NT2/D1 (cell line): ENCODE measurements around the gene DCAF8L1.
"Not testable (repeated sequence)": the region's sequence is repeated elsewhere in the genome, so short reads cannot be mapped to it uniquely, and the experiment has no call there.

ENCODE experiments used
- DNase-seq: peaks from one replicate; pipeline ENCODE4 v3.0.0-alpha.2; 2011; ENCODE audit warnings: low read depth, low spot score
- H3K27me3 ChIP-seq: 2 replicates; pipeline ENCODE4 v1.6.0; 2011; ENCODE audit warnings: mild to moderate bottlenecking; ENCODE audit not compliant: insufficient read length, insufficient read depth
- H3K36me3 ChIP-seq: 2 replicates; pipeline ENCODE4 v1.6.1; 2011; ENCODE audit warnings: mild to moderate bottlenecking, low read length, mixed read lengths; ENCODE audit not compliant: insufficient read depth, insufficient read length
- H3K4me1 ChIP-seq: 2 replicates; pipeline ENCODE4 v1.5.1; 2011; ENCODE audit not compliant: insufficient read depth, insufficient read length
- H3K4me3 ChIP-seq: 2 replicates; pipeline ENCODE4 v1.5.1; 2011; ENCODE audit warnings: low read depth; ENCODE audit not compliant: insufficient read length
- H3K9ac ChIP-seq: 2 replicates; pipeline ENCODE4 v1.6.0; 2011; ENCODE audit warnings: low read depth; ENCODE audit not compliant: insufficient read length
- H3K9me3 ChIP-seq: 2 replicates; pipeline ENCODE4 v1.5.1; 2011; ENCODE audit warnings: mild to moderate bottlenecking, low read length; ENCODE audit not compliant: insufficient read depth
- SUZ12 ChIP-seq: IDR thresholded peaks from 2 replicates; pipeline ENCODE4 v1.6.1; 2011; ENCODE audit not compliant: insufficient read length, insufficient read depth; ENCODE audit errors: extremely low read depth
- YY1 ChIP-seq: IDR thresholded peaks from 2 replicates; pipeline ENCODE4 v1.6.1; 2011; ENCODE audit not compliant: insufficient read length, insufficient read depth
- ZNF274 ChIP-seq: IDR thresholded peaks from 2 replicates; pipeline ENCODE4 v1.6.1; 2011; ENCODE audit warnings: mild to moderate bottlenecking, low read depth, low read length

DCAF8L1 gene

DNA sequence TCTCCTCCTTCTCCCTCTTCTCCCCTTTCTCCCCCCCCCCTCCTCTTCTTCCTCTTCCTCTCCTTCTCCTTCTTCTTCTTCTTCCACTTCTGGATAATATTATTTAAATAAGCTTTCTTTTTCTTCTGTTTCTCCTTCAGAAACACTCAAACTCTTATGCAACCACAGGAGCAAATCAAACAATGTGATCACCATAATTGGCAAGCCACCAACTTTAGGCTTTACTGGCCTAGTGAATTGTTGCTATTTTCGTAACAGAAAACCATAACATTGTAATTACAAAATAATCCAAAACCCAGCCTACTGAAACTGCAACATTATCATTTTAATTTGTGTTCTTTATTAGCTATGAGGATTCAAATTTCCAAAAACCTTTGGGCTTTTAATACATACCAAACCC, 14.3 kb downstream of the DCAF8L1 start:
- TF ChIP-seq ZNF274 (no peak), YY1 (no peak), SUZ12 (no peak)
- H3K36me3 ChIP-seq: no peaks in the 10 kb centered on the region
- H3K4me1 ChIP-seq: no peaks in the 10 kb centered on the region
- no peaks in the 10 kb centered on the region for H3K27me3 ChIP-seq
- 0 out of 2 replicates have a peak, but pooled peaks cover 4% of the 10 kb centered on the region for H3K9me3 ChIP-seq
- H3K4me3 ChIP-seq: no peak overlapping the region
- H3K9ac ChIP-seq: no peak overlapping the region
- DNase-seq: no peak

DNA sequence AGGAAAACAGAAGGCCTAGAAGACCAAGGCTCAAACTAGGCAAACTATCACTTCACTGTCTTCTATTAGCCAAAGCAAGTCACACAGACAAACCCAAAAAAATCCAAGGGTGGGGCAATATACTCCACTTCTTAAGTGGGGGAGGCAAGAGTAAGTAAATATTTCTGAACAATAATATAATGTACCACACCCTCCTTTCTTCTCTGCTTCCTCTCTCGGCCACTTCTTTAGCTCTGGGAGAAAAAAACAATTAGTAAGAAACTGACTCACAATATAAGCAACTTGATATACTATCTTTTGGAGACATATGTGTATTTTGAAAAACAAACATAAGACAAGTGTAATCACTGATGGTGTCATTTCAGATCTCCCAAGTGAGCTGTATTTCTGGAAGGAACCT, 14.8 kb downstream of the DCAF8L1 start:
- 0 out of 2 replicates have a peak, but pooled peaks cover 4% of the 10 kb centered on the region for H3K9me3 ChIP-seq
- H3K4me1 ChIP-seq: no peaks in the 10 kb centered on the region
- DNase-seq: no peak
- H3K27me3 ChIP-seq: no peaks in the 10 kb centered on the region
- H3K9ac ChIP-seq: no peak overlapping the region
- TF ChIP-seq ZNF274 (no peak), YY1 (no peak), SUZ12 (no peak)
- H3K4me3 ChIP-seq: no peak overlapping the region
- no peaks in the 10 kb centered on the region for H3K36me3 ChIP-seq

DNA sequence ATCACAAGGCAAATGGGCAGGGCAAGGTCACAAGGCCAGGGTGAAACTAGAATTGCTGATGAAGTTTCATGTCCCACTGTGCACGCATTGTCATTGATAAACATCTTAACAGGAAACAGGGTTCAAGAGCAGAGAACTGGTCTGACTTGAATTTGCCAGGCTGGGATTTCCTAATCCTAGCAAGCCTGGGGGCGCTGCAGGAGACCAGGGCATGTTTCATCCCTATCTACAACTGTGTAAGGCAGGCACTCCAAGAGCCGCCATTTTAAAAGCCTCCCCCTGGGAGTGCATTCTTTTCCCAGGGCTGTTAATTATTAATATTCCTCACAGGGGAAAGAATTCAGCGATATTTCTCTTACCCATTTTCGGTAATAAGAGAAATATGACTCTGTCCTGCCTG, 15.9 kb downstream of the DCAF8L1 start:
- not testable (repeated sequence) for DNase-seq, H3K4me1 ChIP-seq, H3K4me3 ChIP-seq, H3K27me3 ChIP-seq, H3K36me3 ChIP-seq, H3K9ac ChIP-seq
- peaks cover 13% of the 10 kb centered on the region; the same call in 1 of the 2 replicates for H3K9me3 ChIP-seq

DNA sequence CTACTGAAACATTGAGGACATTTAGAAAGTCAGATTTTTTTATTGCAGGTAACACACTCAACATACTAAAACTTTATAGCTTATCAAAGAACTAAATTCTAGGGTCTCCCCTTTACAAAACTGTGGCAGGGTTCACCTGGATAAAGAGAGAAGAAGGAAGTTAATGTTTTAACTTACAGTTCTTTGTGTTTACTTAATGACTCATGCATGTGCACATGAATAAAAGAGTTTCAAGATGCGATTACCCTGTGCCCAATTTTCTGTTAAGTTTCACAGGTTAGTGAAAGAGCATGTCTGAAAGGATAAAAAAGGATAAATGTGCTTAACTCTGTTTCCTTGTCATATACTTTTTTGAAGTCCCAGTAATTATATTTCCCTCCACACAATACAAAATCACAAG, 16.8 kb downstream of the DCAF8L1 start:
- Histone ChIP-seq H3K9ac (no peak overlapping the region), H3K36me3 (no peaks in the 10 kb centered on the region), H3K4me3 (no peak overlapping the region), H3K4me1 (no peaks in the 10 kb centered on the region), H3K27me3 (no peaks in the 10 kb centered on the region), H3K9me3 (peaks cover 15% of the 10 kb centered on the region; the same call in 1 of the 2 replicates)
- TF ChIP-seq YY1: no peak
- TF ChIP-seq ZNF274: no peak
- no peak for TF ChIP-seq SUZ12
- no peak for DNase-seq

DNA sequence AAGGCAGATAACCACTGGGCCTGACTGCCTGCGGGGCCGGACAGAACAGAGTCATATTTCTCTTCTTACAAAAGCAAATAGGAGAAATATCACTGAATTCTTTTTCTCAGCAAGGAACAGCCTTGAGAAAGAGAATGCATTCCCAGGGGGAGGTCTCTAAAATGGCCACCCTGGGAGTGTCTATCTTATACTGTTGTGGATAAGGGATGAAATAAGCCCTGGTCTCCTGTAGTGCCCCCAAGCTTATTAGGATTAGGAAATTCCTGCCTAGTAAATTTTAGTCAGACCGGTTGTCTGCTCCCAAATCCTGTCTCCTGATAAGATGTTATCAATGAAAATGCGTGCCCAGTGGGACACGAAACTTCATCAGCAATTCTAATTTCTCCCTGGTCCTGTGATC, 20.8 kb downstream of the DCAF8L1 start:
- H3K4me1 ChIP-seq, DNase-seq, H3K36me3 ChIP-seq, H3K9ac ChIP-seq, H3K27me3 ChIP-seq, H3K4me3 ChIP-seq: not testable (repeated sequence)
- H3K9me3 ChIP-seq: peaks cover 15% of the 10 kb centered on the region; the same call in 1 of the 2 replicates

DNA sequence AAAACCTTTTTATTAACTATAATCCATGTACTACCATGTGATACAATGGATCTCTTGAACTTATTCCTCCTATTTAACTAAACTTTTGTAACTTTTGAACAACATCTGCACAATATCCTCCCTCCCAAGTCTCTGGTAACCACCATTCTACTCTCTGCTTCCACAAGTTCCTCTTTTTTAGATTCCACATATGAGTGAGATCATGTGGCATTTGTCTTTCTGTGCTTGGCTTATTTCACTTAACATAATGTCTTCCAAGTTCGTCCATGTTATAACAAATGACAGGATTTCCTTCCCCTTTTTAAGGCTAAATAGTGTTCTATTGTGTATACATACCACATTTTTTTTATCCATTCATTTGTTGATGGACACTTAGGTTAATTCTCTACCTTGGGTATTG, 28.1 kb downstream of the DCAF8L1 start:
- H3K36me3 ChIP-seq: no peaks in the 10 kb centered on the region
- H3K9ac ChIP-seq: no peak overlapping the region
- no peak for DNase-seq
- H3K9me3 ChIP-seq: no peaks in the 10 kb centered on the region
- no peaks in the 10 kb centered on the region for H3K27me3 ChIP-seq
- H3K4me1 ChIP-seq: no peaks in the 10 kb centered on the region
- no peak overlapping the region for H3K4me3 ChIP-seq
- TF ChIP-seq YY1: no peak
- no peak for TF ChIP-seq SUZ12
- TF ChIP-seq ZNF274: no peak

DNA sequence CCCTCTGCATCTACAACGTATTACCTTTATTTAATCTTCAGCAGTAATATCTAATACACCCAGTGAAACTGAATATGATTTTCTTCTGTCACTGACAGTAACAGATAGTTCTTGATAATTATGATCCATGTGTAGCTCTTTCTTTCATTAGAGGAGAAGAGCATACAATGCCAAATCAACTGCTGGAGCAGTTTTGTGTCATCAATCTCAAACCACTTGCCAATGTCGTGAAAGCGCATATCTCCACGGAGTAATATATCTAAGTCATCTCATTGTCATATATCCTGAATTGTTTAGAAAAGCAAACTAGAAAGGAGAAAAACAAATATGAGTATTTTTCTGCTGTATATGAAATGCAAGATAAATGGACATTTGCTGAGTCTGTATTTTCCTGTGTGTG, 47.9 kb downstream of the DCAF8L1 start:
- Histone ChIP-seq H3K36me3 (no peaks in the 10 kb centered on the region), H3K9me3 (no peaks in the 10 kb centered on the region), H3K27me3 (no peaks in the 10 kb centered on the region), H3K4me1 (no peaks in the 10 kb centered on the region), H3K9ac (no peak overlapping the region), H3K4me3 (no peak overlapping the region)
- TF ChIP-seq SUZ12 (no peak), ZNF274 (no peak), YY1 (no peak)
- no peak for DNase-seq
